Measurements from ENCODE around the gene ZNF169. TPM values are rescaled to one million over a fixed set of nuclear protein-coding genes. Genes with fewer than 3 reads are reported as not detected.
"Not testable (repeated sequence)": the region's sequence is repeated elsewhere in the genome, so short reads cannot be mapped to it uniquely, and the experiment has no call there.

ZNF169 gene
- total and polyA plus RNA-seq, 2 of the 8 experiments (the other 6 are each of a cell fraction or from before 2014, with no cell fraction given): 7.0 to 9.0 TPM

- H4K8ac ChIP-seq (ENCODE audit: extremely low read depth, insufficient read depth, low read length); H3K27ac ChIP-seq (ENCODE audit: low read depth, low read length); H3K36me3 ChIP-seq (ENCODE audit: control insufficient read depth in 2 of 4, insufficient read depth in 4 of 4, low read length in 3 of 4); H3K4me2 ChIP-seq (ENCODE audit: insufficient read depth in 1 of 2, low read depth in 2 of 2, low read length in 2 of 2); H3K79me1 ChIP-seq (ENCODE audit: low read depth, low read length); H3K56ac ChIP-seq (replicated peaks; ENCODE audit: insufficient read length, low read depth, low read length); H4K5ac ChIP-seq (ENCODE audit: insufficient read length, low read depth, low read length); H2BK20ac ChIP-seq (ENCODE audit: low read length); CTCF ChIA-PET (ENCODE audit: partially characterized antibody); H3K14ac ChIP-seq (ENCODE audit: insufficient read length); FAIRE-seq; H2BK5ac ChIP-seq (ENCODE audit: low read depth, low read length); H3K23ac ChIP-seq (ENCODE audit: insufficient read length); H2BK15ac ChIP-seq (ENCODE audit: low read length); H2BK12ac ChIP-seq (ENCODE audit: low read depth, low read length); POLR2A ChIA-PET (ENCODE audit: partially characterized antibody); H2AFZ ChIP-seq (ENCODE audit: low read length); H3K4ac ChIP-seq (replicated peaks; ENCODE audit: insufficient read length, low read depth, low read length); H3K27me3 ChIP-seq (replicated peaks in 1 of 4; ENCODE audit: control insufficient read depth in 3 of 4, extremely low read depth in 1 of 4, insufficient read depth in 3 of 4, low read length in 3 of 4); H3K4me3 ChIP-seq (ENCODE audit: extremely low read depth in 1 of 4, insufficient read depth in 2 of 4, low read depth in 3 of 4, low read length in 4 of 4); H4K91ac ChIP-seq (replicated peaks; ENCODE audit: insufficient read length, low read length); DNase-seq (ENCODE audit: low read depth in 1 of 2, low spot score in 2 of 2); H3K9ac ChIP-seq (replicated peaks in 1 of 4; ENCODE audit: extremely low read depth in 1 of 4, low read depth in 3 of 4, low read length in 3 of 4); H3K4me1 ChIP-seq (replicated peaks in 1 of 4; ENCODE audit: control insufficient read depth in 3 of 4, insufficient read depth in 4 of 4, low read length in 3 of 4); H3K18ac ChIP-seq (ENCODE audit: extremely low read depth, low read length); H3K23me2 ChIP-seq (ENCODE audit: low read depth, low read length); H4K20me1 ChIP-seq (replicated peaks in 1 of 2; ENCODE audit: control insufficient read depth in 1 of 2, insufficient read depth in 2 of 2, low read length in 2 of 2); H2BK120ac ChIP-seq (replicated peaks; ENCODE audit: low read depth, low read length); H2AK5ac ChIP-seq (ENCODE audit: low read depth, low read length): not testable (repeated sequence)
- Histone ChIP-seq H3K79me2 (ENCODE audit: control insufficient read depth in 1 of 2, insufficient read depth in 2 of 2, low read length in 2 of 2) (peaks cover 0 to 24% of the 10 kb centered on the region in 2 experiments; a peak in 2 of 4 replicates), H3K9me3 (ENCODE audit: insufficient read depth in 2 of 2, low read depth in 1 of 2, low read length in 1 of 2) (peaks cover 16 to 22% of the 10 kb centered on the region in 2 experiments)
- 91% methylated on average over 3 of the region's 3 CpGs; no CpG with 5 or more reads in 1 of the 2 experiments for WGBS, 2 experiments (ENCODE audit: extremely low coverage in 1 of 2, insufficient coverage in 1 of 2, insufficient read length in 1 of 2, insufficient replicate concordance in 2 of 2, low coverage in 1 of 2, low lambda C conversion rate in 2 of 2, missing lambda C conversion rate in 1 of 2)
Measured at GRCh38 chr9:94265626-94266402, 6.7 kb downstream of the ZNF169 start.

Measured in H1 (cell line).